Panc1 (cell line): ENCODE data around the gene ACOX3. TPM values are rescaled to one million over a fixed set of nuclear protein-coding genes. Genes with fewer than 3 reads are reported as not detected.
"Not testable (repeated sequence)": the region's sequence is repeated elsewhere in the genome, so short reads cannot be mapped to it uniquely, and the experiment has no call there.

Experiments used
- ATAC-seq: fragments of 200-7000 bp; cut with Tn5 transposase; 2 replicates; pipeline ENCODE4 v1.9.1; 2020; ENCODE audit warnings: mild to moderate bottlenecking, moderate library complexity
- BruUV-seq: library from RNA; stranded (reverse); fragments of 400-500 nt; replicated peaks from 2 replicates; lab custom pipeline; 2021; lab: Mats Ljungman, UMichigan
- CTCF ChIA-PET: fragments of 300-600 bp; sonication (Branson Sonifier 250); formaldehyde crosslinking; loops from one replicate; lab custom pipeline; 2022; ENCODE audit warnings: antibody characterized with exemption; lab: Charles Lee
- POLR2A ChIA-PET: fragments of 300-600 bp; sonication (Branson Sonifier 250); formaldehyde crosslinking; loops from one replicate; lab custom pipeline; 2022; ENCODE audit warnings: antibody characterized with exemption; lab: Charles Lee
- DNase-seq: peaks from one replicate; pipeline ENCODE4 v3.0.0-alpha.2; 2010; ENCODE audit warnings: low read depth, low spot score
- H3K27ac ChIP-seq: 2 replicates; pipeline ENCODE4 v1.5.1; 2011; ENCODE audit warnings: mild to moderate bottlenecking, low read length, inconsistent platforms
- H3K27me3 ChIP-seq: fragments of 200-500 bp; sonication (Bioruptor generic); 2 replicates; pipeline ENCODE4 v1.6.0; 2014; ENCODE audit warnings: low read length, inconsistent platforms; ENCODE audit not compliant: control insufficient read depth, insufficient read depth
- H3K36me3 ChIP-seq: fragments of 200-500 bp; sonication (Bioruptor generic); 2 replicates; pipeline ENCODE4 v1.5.1; 2014; ENCODE audit warnings: inconsistent platforms, mild to moderate bottlenecking, low read length, moderate library complexity; ENCODE audit not compliant: control insufficient read depth, insufficient read depth
- H3K4me1 ChIP-seq: 2 replicates; pipeline ENCODE4 v1.5.1; 2011; ENCODE audit warnings: inconsistent platforms, mild to moderate bottlenecking, low read length, moderate library complexity; ENCODE audit not compliant: control insufficient read depth, insufficient read depth
- H3K4me3 ChIP-seq, 2 experiments: 2 replicates each; pipeline ENCODE4 v1.5.1; 2011 to 2012; ENCODE audit warnings: low read depth in 2 of 2, low read length in 2 of 2, mild to moderate bottlenecking in 2 of 2, inconsistent platforms in 1 of 2, moderate library complexity in 1 of 2
- H3K9me3 ChIP-seq: fragments of 200-500 bp; sonication (Bioruptor generic); 2 replicates; pipeline ENCODE4 v1.5.1; 2014; ENCODE audit warnings: low read depth, mild to moderate bottlenecking, inconsistent platforms, low read length, moderate library complexity; ENCODE audit not compliant: control insufficient read depth, insufficient read depth
- POLR2AphosphoS5 ChIP-seq: IDR thresholded peaks from 2 replicates; pipeline ENCODE4 v1.6.1; 2012; ENCODE audit warnings: mild to moderate bottlenecking, low read depth, low read length, moderate library complexity
- REST ChIP-seq, 2 experiments: IDR thresholded peaks; 2 replicates each; pipeline ENCODE4 v1.6.1; 2011 to 2012; ENCODE audit warnings: low read depth in 2 of 2, control low read depth in 1 of 2, low read length in 1 of 2, mild to moderate bottlenecking in 1 of 2, moderate library complexity in 1 of 2; ENCODE audit not compliant: insufficient read depth in 1 of 2
- SIN3A ChIP-seq: IDR thresholded peaks from 2 replicates; pipeline ENCODE4 v1.6.1; 2012; ENCODE audit warnings: low read depth, mild to moderate bottlenecking, low read length, moderate library complexity, borderline replicate concordance; ENCODE audit not compliant: insufficient read depth
- TCF7L2 ChIP-seq: IDR thresholded peaks from 2 replicates; pipeline ENCODE4 v1.6.1; 2011; ENCODE audit warnings: mild to moderate bottlenecking, low read depth, low read length, inconsistent platforms
- in situ Hi-C: cut with HindIII; loops from 2 replicates; pipeline ENCODE4 v1.10.0; 2016; ENCODE audit warnings: low sequenced_read_pairs, low pct_unique_long_range_greater_than_20kb
- intact Hi-C: fragments of 100-400 bp; cut with micrococcal nuclease; formaldehyde crosslinking; loops from one replicate; pipeline ENCODE4 v1.10.0; 2022; ENCODE audit not compliant: unreplicated experiment
- total RNA-seq: library from RNA; stranded (reverse); gene quantifications from one replicate; pipeline ENCODE4 v1.2.1, GENCODE V29; 2021; ENCODE audit not compliant: unreplicated experiment
- TF ChIP-seq, protein P1 (sequence below): fragments of 450-650 bp; IDR thresholded peaks from 2 replicates; pipeline ENCODE4 v1.5.1; 2017; ENCODE audit warnings: mild to moderate bottlenecking

ACOX3 gene
- total RNA-seq, 1 experiment from 2014 or later, result 15.4 TPM

DNA sequence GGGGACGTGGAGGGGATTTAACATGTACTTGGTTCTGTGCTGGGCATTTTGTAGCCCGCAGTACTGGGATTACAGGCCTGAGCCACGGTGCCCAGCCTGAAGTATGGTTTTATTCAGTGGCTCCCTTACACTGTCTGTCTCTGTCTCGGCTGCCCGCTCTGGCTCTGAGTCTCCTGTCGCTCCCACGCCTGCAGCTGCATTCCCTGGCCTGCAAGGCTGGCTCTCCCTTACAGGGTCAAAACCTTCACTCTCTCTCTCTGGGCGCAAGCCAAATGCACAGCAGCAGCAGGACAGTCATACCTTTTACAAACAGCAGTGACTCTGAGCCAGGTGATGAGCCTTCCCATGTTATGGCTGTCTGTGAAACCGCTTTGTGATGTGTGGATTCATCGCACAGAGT lies 98.8 kb downstream of the ACOX3 start:
- intact Hi-C loops, result no loop called here
- Histone ChIP-seq H3K27ac (no peak overlapping the region), H3K36me3 (no peaks in the 10 kb centered on the region), H3K9me3 (no peaks in the 10 kb centered on the region), H3K27me3 (no peaks in the 10 kb centered on the region), H3K4me1 (no peaks in the 10 kb centered on the region), H3K4me3 (no peak overlapping the region)
- TF ChIP-seq SIN3A (no peak), REST (IDR thresholded peaks at IDR 0.05; ENCODE audit: insufficient read depth in 1 of 2, low read depth in 2 of 2, low read length in 1 of 2) (no peak), POLR2AphosphoS5 (no peak), TCF7L2 (no peak)
- TF ChIP-seq, protein P1, sequence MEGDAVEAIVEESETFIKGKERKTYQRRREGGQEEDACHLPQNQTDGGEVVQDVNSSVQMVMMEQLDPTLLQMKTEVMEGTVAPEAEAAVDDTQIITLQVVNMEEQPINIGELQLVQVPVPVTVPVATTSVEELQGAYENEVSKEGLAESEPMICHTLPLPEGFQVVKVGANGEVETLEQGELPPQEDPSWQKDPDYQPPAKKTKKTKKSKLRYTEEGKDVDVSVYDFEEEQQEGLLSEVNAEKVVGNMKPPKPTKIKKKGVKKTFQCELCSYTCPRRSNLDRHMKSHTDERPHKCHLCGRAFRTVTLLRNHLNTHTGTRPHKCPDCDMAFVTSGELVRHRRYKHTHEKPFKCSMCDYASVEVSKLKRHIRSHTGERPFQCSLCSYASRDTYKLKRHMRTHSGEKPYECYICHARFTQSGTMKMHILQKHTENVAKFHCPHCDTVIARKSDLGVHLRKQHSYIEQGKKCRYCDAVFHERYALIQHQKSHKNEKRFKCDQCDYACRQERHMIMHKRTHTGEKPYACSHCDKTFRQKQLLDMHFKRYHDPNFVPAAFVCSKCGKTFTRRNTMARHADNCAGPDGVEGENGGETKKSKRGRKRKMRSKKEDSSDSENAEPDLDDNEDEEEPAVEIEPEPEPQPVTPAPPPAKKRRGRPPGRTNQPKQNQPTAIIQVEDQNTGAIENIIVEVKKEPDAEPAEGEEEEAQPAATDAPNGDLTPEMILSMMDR, result no peak
- POLR2A ChIA-PET, result no interaction called here
- no TSS peak for BruUV-seq
- ATAC-seq (no peak), DNase-seq (no peak)
- in situ Hi-C loops, result no loop called here
- CTCF ChIA-PET, result no interaction called here

GRCh38 chr4:8341281-8341680 lies 99.2 kb downstream of the ACOX3 start:
- intact Hi-C loops, H3K36me3 ChIP-seq, H3K4me3 ChIP-seq, in situ Hi-C loops, POLR2A ChIA-PET, H3K27me3 ChIP-seq, ATAC-seq, BruUV-seq, CTCF ChIA-PET, H3K9me3 ChIP-seq, H3K4me1 ChIP-seq, H3K27ac ChIP-seq, DNase-seq: not testable (repeated sequence)

GRCh38 chr4:8340781-8341241 lies 99.7 kb downstream of the ACOX3 start:
- no TSS peak for BruUV-seq
- ChIA-PET CTCF (no interaction called here), POLR2A (no interaction called here)
- H3K27me3 ChIP-seq, result no peaks in the 10 kb centered on the region
- no peak for DNase-seq
- intact Hi-C loops (no loop called here), in situ Hi-C loops (no loop called here)
- H3K36me3 ChIP-seq, result no peaks in the 10 kb centered on the region
- no peaks in the 10 kb centered on the region for H3K9me3 ChIP-seq
- H3K4me1 ChIP-seq, result no peaks in the 10 kb centered on the region
- TF ChIP-seq POLR2AphosphoS5, result no peak
- TF ChIP-seq TCF7L2, result no peak
- no peak for TF ChIP-seq REST (IDR thresholded peaks at IDR 0.05; ENCODE audit: insufficient read depth in 1 of 2, low read depth in 2 of 2, low read length in 1 of 2)
- TF ChIP-seq SIN3A, result no peak
- TF ChIP-seq, protein P1, result no peak
- ATAC-seq, result no peak
- H3K27ac ChIP-seq, result no peak overlapping the region
- no peak overlapping the region for H3K4me3 ChIP-seq
